GM18909 (cell line): ENCODE data around the gene PCSK6.
A peak's percentile ranks its signal among the peaks of the same experiment; 100 is the strongest.

ENCODE experiments used
- ATAC-seq: cut with Tn5 transposase; IDR thresholded peaks from one replicate; pipeline ENCODE4 v1.9.1; 2021; ENCODE audit warnings: mild to moderate bottlenecking; ENCODE audit not compliant: unreplicated experiment, poor library complexity

The PCSK6 gene

GRCh38 chr15:101500865-101501551 is 11.5 kb upstream of the PCSK6 start:
- ATAC-seq = no peak

DNA sequence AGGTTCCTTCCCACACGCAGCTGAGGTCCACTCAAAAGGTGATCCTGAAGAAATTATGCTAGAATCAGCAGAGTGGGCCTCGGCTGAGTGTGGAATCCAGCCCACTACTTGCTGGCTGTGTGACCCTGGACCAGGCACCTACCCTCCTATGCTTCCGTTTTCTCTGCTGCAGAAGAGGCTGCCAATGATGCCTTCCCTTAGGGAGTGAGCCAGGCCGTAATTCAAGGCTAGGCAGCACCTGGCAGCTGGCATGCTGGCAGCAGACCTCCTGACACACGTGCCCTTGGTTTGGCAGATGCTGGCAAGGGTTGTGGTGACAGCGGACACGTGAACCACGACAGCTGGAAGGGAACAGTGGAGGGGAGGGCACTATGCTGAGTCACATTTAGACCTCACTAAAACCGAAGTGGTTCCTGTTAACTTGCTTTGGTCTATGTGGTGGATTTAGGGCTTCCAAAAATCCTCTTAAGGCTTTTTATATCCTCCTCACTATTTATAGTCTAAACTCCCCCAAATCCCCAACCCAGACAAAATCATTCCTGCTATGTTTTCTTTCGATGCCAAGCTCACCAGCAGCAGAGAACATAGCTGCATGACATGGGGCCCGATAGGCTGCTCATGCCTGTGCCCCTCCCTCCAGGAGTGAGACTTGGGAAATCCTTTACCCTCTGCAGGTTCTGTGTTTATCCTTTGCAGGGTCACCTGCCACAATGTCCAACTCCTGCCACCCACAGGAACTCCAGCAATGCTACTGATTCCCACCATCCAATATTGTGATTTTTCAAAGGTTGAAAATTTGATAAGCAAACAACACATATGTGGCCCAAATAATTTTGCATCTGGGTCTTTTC is 10.6 kb upstream of the PCSK6 start:
- ATAC-seq = peak; percentile 72

DNA sequence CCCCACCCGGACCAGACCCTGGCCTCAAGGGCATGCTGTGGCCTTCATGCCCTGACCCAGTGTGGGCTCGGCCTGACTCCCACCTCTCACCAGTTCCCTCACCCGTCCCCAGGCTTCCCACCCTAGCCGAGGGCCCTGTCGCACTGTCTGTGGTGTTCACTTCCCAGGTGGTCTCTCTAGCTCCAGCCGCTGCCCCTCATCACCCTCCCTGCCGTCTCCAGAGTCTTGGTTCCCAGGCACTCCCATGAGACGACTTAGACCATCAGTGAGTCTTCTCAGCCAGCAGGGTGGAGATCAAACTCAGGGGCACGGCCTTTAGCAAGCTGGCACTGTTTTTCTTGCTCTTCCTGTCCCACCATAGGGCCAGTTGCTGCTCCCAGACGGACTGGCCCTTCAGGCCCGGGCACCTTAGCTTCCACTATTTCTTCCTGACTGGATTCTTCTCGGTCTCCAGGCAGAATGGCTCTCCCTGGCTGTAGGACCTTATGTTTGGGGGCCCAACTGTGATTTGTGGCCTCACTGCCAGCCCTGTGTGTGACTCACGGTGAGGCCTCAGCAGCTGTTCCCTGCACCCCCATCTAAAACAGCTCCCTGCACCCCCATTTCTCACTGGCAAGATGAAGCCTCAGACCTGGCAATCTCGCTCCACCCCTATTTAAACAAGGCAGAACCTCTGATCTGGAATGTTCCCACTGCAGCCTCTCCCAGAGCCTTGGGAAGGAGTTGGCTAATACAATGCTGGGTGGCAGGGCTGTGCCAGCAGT is 9.4 kb upstream of the PCSK6 start:
- no peak for ATAC-seq

GRCh38 chr15:101498076-101498716 is 8.7 kb upstream of the PCSK6 start:
- ATAC-seq = no peak

DNA sequence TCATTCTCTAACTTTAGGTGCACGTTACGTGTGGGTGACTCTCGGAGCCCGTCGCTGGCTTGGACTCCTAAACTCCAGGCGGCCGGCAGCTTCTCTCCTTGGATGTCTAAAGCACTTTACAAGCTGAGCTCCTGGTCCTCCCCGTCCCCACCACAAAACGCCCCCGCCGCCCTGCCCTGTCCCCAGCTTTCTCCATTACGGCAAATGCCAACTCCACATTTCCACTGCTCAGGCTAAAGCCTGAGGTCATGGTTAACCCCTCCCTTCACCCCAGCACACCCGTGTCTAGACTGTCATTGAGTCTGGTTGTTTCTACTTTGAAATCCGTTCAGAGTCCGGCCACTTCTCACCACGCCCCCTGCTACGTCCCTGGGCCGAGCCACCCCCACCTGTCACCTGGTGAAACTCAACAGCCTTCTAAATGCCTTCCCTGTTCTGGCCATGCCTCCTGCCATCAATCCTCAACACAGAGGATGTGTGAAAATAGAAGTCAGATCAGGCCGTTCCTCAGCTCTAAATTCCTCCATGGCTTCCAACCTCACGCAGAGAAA is 8.1 kb upstream of the PCSK6 start:
- ATAC-seq = no peak

DNA sequence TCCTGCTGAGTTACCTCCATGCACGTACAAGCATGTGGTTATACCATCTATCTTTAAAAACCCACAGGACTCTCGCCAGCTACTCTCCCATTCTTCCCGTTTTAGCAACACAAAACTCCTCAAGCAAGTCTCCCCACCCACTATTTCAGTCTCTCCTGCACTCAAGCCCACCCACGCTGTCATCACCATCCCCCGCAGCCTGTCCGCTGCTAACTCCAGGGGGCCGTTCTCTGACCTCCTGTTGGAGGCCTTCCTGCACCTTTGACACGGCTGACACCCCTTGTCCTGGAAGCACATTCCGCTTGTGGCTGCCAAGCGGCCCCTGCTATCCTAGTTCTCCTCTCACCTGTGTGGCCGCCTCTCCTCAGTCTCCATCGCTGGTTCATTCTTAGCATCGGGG is 7.5 kb upstream of the PCSK6 start:
- no peak for ATAC-seq

DNA sequence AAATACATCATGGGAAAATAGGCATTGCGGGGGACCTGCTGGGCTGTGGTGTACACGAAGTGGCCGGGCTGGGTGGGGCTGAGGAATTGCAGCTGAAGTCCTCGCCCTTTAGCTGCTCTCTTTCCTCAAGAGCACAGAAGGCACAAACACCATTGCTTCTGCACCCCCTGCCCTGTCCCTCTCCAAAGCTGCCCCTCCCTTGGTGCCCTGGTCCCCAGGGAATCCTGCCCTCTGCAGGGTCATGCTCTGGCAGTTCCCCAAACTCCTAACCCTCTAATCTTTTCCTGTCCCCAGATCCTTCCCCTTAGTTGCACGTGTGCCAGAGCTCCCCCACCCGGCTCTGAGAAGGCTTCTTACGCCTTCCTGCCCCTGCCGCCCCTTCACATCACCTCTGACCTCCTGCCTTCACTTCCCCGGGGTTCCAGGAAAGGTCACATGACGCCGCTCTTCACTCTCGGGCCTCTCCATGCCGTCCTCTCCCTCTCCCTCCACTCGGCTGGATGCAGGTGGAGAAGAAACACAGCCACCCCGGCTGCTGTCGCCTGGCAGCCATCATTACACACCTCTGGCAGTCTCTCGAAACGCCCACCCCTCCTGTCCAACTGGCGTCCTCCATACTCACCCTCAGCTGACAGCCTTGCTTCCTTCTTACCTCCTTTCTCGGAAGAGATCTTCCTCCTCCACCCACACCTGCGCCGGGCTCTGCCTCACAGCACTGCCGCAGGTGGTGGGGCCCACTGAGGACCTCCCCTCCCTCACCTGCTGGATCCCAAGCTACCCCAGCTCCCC is 6.9 kb upstream of the PCSK6 start:
- no peak for ATAC-seq

DNA sequence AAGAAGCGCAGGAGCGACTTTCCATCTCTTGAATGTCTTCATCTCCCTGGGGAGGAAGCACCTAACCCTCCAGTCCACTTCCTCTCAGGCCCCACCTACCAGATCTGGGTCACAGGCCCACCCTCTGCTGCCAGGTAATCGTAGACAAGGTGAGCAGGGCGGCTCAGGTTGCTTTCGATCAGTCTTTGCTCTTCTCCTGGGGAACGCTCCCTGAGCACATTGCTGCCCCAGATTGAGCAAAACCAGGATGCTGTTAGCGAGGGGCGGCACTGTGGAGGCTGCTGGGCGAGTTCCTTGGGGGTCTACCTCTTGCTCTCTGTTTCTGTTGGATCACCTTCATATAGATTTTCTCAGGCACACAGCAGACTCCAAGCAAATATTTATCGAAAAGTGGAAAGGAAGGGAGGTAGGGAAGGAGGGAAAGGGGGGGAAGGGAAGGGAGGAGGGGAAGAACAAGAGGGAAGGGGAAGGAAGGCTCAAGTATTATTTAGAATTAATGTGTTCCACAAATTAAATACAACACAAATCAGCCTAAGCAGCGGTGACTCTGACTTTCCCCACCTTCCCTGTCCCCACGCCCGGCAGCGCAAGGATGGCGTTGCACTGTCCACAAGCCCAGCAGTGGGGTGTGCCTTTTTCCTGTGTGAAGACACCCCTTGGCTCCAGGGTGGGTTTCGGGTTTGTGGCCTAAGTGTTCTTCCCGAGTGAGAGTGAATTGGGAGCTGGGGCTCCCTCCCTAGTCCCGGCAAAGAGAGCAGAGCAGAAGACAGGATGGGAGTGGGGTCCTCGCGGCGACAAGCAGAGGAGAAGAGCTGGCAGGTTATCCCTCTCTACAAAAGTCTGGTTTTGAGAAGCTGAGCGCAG is 6.1 kb upstream of the PCSK6 start:
- ATAC-seq = no peak

GRCh38 chr15:101494251-101494796 is 4.8 kb upstream of the PCSK6 start:
- ATAC-seq = no peak

DNA sequence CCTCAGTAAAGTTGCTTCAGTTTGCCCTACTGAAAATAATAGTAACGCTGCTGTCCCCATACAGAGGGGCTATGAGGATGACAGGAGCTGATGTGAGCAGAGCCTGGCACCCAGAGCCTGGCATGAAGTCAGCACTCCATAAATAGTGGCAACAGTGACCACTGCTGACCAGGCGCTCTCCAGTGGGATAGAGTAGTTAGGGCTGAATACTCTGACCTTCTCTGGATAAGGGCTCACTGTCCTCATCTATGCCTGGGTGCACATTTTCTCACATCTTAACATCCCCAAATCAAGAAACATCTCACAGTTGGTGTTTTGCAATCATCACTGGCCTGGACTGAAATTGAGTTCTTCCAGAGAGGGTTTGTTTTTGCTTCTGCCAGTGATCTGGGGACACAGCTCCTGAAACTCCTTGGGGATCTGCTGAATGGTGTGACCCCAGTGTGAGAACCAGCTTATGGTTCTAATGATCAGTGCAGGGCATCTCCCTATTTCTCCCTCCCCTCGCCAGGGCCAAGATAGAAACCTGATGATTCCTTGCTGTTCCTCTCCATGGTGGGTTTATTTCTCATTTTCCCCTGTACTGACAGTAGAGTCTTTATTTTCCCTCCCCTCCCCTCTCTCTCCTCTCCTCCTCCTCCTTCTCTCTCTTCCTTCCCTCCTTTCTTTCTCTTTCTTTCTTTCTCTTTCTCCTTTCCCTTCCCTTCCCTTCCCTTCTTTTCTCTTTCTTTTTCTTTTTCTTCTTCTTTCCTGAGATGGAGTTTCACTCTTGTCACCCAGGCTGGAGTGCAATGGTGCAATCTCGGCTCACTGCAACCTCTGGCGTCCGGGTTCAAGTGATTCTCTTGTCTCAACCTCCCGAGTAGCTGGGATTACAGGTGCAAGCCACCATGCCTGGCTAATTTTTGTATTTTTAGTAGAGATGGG is 3.5 kb upstream of the PCSK6 start:
- no peak for ATAC-seq

DNA sequence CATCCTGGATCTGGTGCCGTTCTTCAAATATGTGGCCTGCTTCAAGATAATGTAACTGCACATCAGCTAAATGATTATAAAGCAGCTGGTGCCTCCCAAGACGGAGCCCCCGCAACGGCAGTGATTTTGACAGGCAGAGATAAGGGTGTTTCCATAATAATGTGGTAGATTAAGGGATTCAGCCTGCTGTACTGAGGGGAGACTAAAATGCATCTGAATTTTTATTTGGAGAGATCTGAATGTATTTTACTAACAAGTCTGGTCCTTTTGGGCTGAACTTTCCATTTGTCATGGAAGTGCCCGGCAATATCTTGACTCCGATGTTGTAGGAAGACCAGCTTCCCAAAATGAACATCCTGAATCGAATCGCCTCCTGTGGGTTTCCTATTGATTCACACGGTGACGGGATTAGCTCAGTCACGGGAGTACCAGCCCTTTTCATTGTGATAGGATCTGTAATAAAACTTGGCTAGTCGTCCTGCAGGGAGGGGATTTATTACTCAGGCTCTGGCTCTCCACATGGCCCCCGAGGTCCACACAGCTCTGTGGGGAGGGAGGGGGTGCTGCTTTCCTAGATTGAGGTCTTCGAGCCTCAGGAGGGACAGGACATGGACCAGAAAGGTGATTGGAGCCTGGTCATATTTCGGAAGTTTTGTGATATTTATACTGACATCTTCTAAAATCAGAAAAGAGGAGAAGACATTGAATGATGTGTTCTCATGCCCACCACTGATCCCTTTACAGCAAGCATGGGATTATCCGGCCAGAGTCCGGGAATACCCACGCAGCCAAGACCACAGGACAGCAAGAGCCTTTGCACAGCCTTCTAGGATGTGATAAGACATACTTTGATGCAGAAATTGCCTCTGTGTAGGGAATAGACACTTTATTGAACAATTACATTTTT is 2.5 kb upstream of the PCSK6 start:
- no peak for ATAC-seq

DNA sequence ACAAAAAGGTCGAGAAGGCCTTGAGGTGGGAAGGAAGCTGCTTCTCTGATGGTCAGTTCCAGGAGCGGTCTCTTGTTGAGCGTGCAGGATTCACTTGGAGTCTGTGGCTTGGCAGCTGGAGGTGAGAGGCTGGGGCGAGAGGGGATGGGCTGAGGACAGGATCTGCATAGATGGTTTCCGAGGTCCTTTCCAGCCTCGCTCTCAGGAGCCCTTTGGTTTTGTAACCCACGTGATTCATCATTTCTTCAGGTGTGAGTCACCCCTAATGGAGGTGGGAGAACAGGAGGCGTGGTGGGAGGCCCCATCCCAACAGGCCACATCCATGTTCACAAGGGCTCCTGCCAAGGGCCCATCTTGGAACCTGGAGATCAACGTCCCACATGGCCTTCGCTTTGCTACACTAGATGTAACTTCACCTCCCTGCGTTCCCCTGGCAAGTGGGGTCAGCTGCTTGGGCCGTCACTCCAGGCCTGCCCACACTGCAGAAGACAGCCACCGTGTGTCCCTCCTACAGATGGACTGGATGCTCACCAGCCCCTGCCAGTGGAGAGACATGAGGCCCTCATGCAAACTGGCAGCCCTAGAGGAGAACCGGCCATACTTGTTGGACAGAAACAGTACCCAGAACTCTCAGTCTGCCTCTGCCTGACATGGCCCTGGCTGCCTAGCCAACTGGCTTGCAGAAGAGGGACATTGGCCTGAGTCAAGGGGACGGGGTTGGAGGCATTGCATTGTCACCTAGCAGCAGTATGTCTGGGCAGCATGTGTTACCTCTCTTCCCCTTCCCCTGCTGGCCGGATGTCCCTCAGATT is 1.6 kb upstream of the PCSK6 start:
- ATAC-seq = no peak

- no peak for ATAC-seq
Measured at GRCh38 chr15:101490408-101490891, 943 bp upstream of the PCSK6 start.

DNA sequence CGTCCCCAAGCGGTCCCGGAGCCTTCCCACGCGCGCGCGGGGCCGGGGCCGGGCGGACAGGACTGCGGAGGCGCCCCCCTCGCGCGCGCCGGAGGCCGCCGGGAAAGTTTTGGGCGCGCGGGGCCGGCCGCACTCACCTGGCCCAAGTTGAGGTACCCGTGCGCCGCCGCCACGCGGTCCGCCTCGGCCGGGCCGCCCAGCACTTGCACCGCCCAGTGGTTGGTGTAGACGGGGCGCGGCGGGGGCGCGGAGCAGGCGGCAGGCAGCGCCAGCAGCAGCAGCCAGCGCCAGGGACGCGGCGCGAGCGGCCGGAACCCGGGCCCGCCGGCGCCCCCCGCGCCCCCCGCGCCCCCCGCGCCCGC is 289 bp downstream of the PCSK6 start:
- ATAC-seq = no peak
